ENCODE results near the gene STXBP6. TPM values are rescaled to one million over a fixed set of nuclear protein-coding genes. Genes with fewer than 3 reads are reported as not detected.

Gene STXBP6
- total and polyA plus RNA-seq, 2 experiments from 2014 or later, result 19.7 to 29.0 TPM

DNA sequence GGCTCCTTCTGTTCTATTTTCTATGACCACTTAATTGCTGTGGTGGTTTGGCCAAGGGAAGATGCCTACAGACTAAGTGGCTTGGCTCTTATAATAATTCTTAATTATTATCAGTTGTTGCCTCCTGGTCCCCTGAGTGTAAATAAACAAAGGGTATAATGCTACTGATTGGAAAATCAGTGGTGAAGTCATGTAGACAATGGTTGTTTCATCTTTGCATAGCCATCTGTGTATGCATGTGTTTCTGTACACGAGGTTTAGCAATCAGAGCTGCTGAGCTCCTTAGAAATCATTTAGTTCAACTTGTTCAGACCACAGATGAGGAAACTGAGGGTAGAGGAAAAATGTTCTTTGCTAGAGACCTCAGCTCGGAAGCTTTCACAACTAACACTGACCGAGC, 152.2 kb downstream of the STXBP6 start:
- no peaks in the 10 kb centered on the region for H4K20me1 ChIP-seq (replicated peaks; ENCODE audit: insufficient read depth)
- H3K36me3 Mint-ChIP-seq (ENCODE audit: low read depth), result no peaks in the 10 kb centered on the region
- no peaks in the 10 kb centered on the region for H3K9me3 Mint-ChIP-seq
- no peak for DNase-seq (ENCODE audit: low spot score)
- H3K27ac ChIP-seq (ENCODE audit: low read depth), result no peak overlapping the region
- no peaks in the 10 kb centered on the region for H3K9me2 ChIP-seq (ENCODE audit: insufficient read depth)
- no peaks in the 10 kb centered on the region for H3F3A ChIP-seq (replicated peaks; ENCODE audit: low read depth)
- no peak overlapping the region for H3K4me3 Mint-ChIP-seq
- no peak overlapping the region for H3K4me2 ChIP-seq
- ATAC-seq, result no peak
- no peak overlapping the region for H3K27ac Mint-ChIP-seq
- no peak for TF ChIP-seq STAT1 (IDR thresholded peaks at IDR 0.05; ENCODE audit: unreplicated experiment)
- TF ChIP-seq, protein P1, sequence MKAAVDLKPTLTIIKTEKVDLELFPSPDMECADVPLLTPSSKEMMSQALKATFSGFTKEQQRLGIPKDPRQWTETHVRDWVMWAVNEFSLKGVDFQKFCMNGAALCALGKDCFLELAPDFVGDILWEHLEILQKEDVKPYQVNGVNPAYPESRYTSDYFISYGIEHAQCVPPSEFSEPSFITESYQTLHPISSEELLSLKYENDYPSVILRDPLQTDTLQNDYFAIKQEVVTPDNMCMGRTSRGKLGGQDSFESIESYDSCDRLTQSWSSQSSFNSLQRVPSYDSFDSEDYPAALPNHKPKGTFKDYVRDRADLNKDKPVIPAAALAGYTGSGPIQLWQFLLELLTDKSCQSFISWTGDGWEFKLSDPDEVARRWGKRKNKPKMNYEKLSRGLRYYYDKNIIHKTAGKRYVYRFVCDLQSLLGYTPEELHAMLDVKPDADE (IDR thresholded peaks at IDR 0.05), result no peak
- TF ChIP-seq, protein P2, sequence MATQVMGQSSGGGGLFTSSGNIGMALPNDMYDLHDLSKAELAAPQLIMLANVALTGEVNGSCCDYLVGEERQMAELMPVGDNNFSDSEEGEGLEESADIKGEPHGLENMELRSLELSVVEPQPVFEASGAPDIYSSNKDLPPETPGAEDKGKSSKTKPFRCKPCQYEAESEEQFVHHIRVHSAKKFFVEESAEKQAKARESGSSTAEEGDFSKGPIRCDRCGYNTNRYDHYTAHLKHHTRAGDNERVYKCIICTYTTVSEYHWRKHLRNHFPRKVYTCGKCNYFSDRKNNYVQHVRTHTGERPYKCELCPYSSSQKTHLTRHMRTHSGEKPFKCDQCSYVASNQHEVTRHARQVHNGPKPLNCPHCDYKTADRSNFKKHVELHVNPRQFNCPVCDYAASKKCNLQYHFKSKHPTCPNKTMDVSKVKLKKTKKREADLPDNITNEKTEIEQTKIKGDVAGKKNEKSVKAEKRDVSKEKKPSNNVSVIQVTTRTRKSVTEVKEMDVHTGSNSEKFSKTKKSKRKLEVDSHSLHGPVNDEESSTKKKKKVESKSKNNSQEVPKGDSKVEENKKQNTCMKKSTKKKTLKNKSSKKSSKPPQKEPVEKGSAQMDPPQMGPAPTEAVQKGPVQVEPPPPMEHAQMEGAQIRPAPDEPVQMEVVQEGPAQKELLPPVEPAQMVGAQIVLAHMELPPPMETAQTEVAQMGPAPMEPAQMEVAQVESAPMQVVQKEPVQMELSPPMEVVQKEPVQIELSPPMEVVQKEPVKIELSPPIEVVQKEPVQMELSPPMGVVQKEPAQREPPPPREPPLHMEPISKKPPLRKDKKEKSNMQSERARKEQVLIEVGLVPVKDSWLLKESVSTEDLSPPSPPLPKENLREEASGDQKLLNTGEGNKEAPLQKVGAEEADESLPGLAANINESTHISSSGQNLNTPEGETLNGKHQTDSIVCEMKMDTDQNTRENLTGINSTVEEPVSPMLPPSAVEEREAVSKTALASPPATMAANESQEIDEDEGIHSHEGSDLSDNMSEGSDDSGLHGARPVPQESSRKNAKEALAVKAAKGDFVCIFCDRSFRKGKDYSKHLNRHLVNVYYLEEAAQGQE (IDR thresholded peaks at IDR 0.05; ENCODE audit: unreplicated experiment), result no peak
- no peak for TF ChIP-seq NANOG (IDR thresholded peaks at IDR 0.05; ENCODE audit: borderline replicate concordance)
- no peak for TF ChIP-seq ZNF331 (CRISPR knock-in tag; IDR thresholded peaks at IDR 0.05; ENCODE audit: low read depth)
- TF ChIP-seq ZNF114 (CRISPR knock-in tag; IDR thresholded peaks at IDR 0.05), result no peak
- TF ChIP-seq, protein P3, sequence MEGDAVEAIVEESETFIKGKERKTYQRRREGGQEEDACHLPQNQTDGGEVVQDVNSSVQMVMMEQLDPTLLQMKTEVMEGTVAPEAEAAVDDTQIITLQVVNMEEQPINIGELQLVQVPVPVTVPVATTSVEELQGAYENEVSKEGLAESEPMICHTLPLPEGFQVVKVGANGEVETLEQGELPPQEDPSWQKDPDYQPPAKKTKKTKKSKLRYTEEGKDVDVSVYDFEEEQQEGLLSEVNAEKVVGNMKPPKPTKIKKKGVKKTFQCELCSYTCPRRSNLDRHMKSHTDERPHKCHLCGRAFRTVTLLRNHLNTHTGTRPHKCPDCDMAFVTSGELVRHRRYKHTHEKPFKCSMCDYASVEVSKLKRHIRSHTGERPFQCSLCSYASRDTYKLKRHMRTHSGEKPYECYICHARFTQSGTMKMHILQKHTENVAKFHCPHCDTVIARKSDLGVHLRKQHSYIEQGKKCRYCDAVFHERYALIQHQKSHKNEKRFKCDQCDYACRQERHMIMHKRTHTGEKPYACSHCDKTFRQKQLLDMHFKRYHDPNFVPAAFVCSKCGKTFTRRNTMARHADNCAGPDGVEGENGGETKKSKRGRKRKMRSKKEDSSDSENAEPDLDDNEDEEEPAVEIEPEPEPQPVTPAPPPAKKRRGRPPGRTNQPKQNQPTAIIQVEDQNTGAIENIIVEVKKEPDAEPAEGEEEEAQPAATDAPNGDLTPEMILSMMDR (conservative IDR thresholded peaks at IDR 0.05; ENCODE audit: low read depth in 2 of 2), result no peak
- TF ChIP-seq EZH2phosphoT487 (IDR thresholded peaks at IDR 0.05; ENCODE audit: unreplicated experiment), result no peak
- no peak for TF ChIP-seq CREB1 (CRISPR knock-in tag; IDR thresholded peaks at IDR 0.05; ENCODE audit: low read depth)
- TF ChIP-seq JUNB (IDR thresholded peaks at IDR 0.05; ENCODE audit: unreplicated experiment), result no peak
- TF ChIP-seq POLR2AphosphoS5 (IDR thresholded peaks at IDR 0.05; ENCODE audit: low read depth), result no peak
- no peak overlapping the region for H3K4me3 ChIP-seq
- no peaks in the 10 kb centered on the region for H3K27me3 Mint-ChIP-seq (ENCODE audit: insufficient read depth, low read depth, poor library complexity)
- no peaks in the 10 kb centered on the region for H3K36me3 ChIP-seq (ENCODE audit: insufficient read depth)
- H3K4me1 ChIP-seq (ENCODE audit: insufficient read depth), result no peaks in the 10 kb centered on the region
- no peaks in the 10 kb centered on the region for H3K79me2 ChIP-seq (replicated peaks; ENCODE audit: insufficient read depth)
- no peaks in the 10 kb centered on the region for H3K27me3 ChIP-seq (ENCODE audit: insufficient read depth)
- H2AFZ ChIP-seq, result no peak overlapping the region
- peaks cover 5% of the 10 kb centered on the region; the same call in 1 of the 3 replicates for H3K4me1 Mint-ChIP-seq

All from GM23338 (cell line).